HEK293 (cell line): ENCODE data around the gene ANP32A.

Experiments
- CTCF ChIA-PET: fragments of 350-600 bp; formaldehyde crosslinking; extraction: SDS; loops from one replicate; lab custom pipeline; 2021; ENCODE audit warnings: antibody characterized with exemption; lab: Yijun Ruan, JAX
- POLR2A ChIA-PET: fragments of 300-600 bp; formaldehyde crosslinking; extraction: SDS; loops from one replicate; lab custom pipeline; 2020; ENCODE audit warnings: antibody characterized with exemption, inconsistent platforms; lab: Yijun Ruan, JAX
- H3K27ac ChIP-seq: fragments of 200-500 bp; sonication (Bioruptor generic); 2 replicates; pipeline ENCODE4 v1.5.1; 2014; ENCODE audit warnings: low read depth, low read length, control low read depth, inconsistent platforms; ENCODE audit errors: extremely low read depth
- H3K36me3 ChIP-seq, 2 experiments: fragments of 200-500 bp in 1 of 2; sonication (Bioruptor generic) in 1 of 2; 1 replicate in 1 of 2; 2 replicates in 1 of 2; pipeline ENCODE4 v1.5.1; 2014 to 2017; ENCODE audit warnings: inconsistent platforms in 2 of 2, low read length in 2 of 2; ENCODE audit not compliant: control insufficient read depth in 2 of 2, insufficient read depth in 1 of 2
- H3K4me1 ChIP-seq: fragments of 200-500 bp; sonication (Bioruptor generic); 2 replicates; pipeline ENCODE4 v1.5.1; 2014; ENCODE audit warnings: mild to moderate bottlenecking, low read length, inconsistent platforms; ENCODE audit not compliant: control insufficient read depth, insufficient read depth
- H3K4me3 ChIP-seq: 2 replicates; pipeline ENCODE4 v1.5.1; 2011; ENCODE audit warnings: low read depth, mild to moderate bottlenecking, control low read depth, low read length, moderate library complexity
- H3K9me3 ChIP-seq: fragments of 200-500 bp; sonication (Bioruptor generic); 2 replicates; pipeline ENCODE4 v1.5.1; 2014; ENCODE audit warnings: low read depth, low read length, inconsistent platforms; ENCODE audit not compliant: control insufficient read depth, insufficient read depth
- GLIS2 ChIP-seq: fragments of 450-650 bp; formaldehyde crosslinking; IDR thresholded peaks from 2 replicates; pipeline ENCODE4 v1.5.1; 2016; ENCODE audit warnings: missing biosample characterization, missing genetic modification characterization
- IKZF3 ChIP-seq: fragments of 450-650 bp; IDR thresholded peaks from 2 replicates; pipeline ENCODE4 v1.5.0; 2018; ENCODE audit warnings: missing biosample characterization, mild to moderate bottlenecking, missing genetic modification characterization, moderate library complexity
- KLF16 ChIP-seq: fragments of 450-650 bp; formaldehyde crosslinking; IDR thresholded peaks from 2 replicates; pipeline ENCODE4 v1.5.1; 2017; ENCODE audit warnings: missing biosample characterization, missing genetic modification characterization
- MEIS1 ChIP-seq: sonication (generic); formaldehyde crosslinking; IDR thresholded peaks from 2 replicates; pipeline ENCODE4 v1.8.1; 2022; ENCODE audit warnings: missing genetic modification reagents, mild to moderate bottlenecking, borderline replicate concordance
- SETDB1 ChIP-seq: IDR thresholded peaks from one replicate; pipeline ENCODE4 v1.6.1; 2017; ENCODE audit warnings: mild to moderate bottlenecking, low read length, moderate library complexity, mixed read lengths; ENCODE audit not compliant: insufficient read length
- ZNF248 ChIP-seq: fragments of 450-650 bp; formaldehyde crosslinking; IDR thresholded peaks from 2 replicates; pipeline ENCODE4 v1.5.1; 2017; ENCODE audit warnings: missing biosample characterization, missing genetic modification characterization
- ZNF670 ChIP-seq: fragments of 450-650 bp; formaldehyde crosslinking; IDR thresholded peaks from 2 replicates; pipeline ENCODE4 v1.5.1; 2016; ENCODE audit warnings: missing biosample characterization, missing genetic modification characterization, low read depth
- ZNF785 ChIP-seq: fragments of 450-650 bp; formaldehyde crosslinking; IDR thresholded peaks from 2 replicates; pipeline ENCODE4 v1.5.1; 2016; ENCODE audit warnings: missing biosample characterization, missing genetic modification characterization
- TF ChIP-seq, protein P1 (sequence below): fragments of 450-650 bp; formaldehyde crosslinking; IDR thresholded peaks from 2 replicates; pipeline ENCODE4 v1.5.1; 2017; ENCODE audit warnings: missing biosample characterization, missing genetic modification characterization
- TF ChIP-seq, protein P2 (sequence below): fragments of 450-650 bp; formaldehyde crosslinking; IDR thresholded peaks from 2 replicates; pipeline ENCODE4 v1.5.1; 2016; ENCODE audit warnings: missing biosample characterization, missing genetic modification characterization
- TF ChIP-seq, protein P3 (sequence below): fragments of 450-650 bp; formaldehyde crosslinking; IDR thresholded peaks from 2 replicates; pipeline ENCODE4 v1.5.1; 2016; ENCODE audit warnings: missing biosample characterization, missing genetic modification characterization, borderline replicate concordance

The ANP32A gene

DNA sequence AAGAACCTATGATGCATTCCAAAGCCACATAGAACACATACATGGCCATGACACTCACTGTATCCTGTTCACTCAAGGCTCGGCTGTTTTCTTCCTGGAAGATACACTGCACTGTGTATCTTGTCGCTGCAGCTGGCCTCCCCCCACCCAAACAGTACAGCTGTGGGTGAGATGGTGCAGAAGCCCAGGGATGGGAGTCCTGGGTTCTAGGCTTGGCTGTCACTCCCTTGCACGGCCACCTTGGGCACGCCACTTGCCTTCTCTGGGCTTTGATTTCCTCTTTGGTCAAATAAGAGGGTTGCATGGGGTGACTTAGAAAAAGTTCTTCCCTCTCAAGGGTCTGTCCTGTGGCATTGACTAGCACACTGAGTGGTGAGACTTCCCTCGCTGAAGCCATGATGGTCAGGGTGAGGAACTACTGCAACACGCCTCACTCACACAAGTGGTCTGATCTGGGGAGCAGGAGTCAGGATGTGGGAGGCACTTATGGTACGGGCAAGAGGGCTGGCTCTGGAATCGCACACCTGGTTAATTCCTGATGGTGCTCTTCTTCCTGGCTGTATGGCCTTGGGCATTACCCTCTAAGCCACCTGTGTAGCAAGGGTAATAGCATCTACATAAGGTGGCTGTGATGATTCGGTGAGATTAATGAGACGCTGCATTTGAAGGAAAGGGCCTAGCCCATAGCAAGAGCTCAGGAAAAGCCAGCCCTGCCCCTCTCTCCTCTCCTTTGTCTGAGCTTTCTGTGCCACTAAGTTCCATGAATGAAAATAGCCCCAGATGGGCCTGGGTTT, 44.0 kb downstream of the ANP32A start:
- ChIA-PET POLR2A (no interaction called here), CTCF (interaction anchor here (1.0 kb wide), 3 partner anchors 8 to 37 kb away, joined by 3 to 4 read pairs (median 3); no protein-coding TSS in a partner anchor)
- Histone ChIP-seq H3K27ac (no peak overlapping the region), H3K4me1 (no peaks in the 10 kb centered on the region), H3K9me3 (no peaks in the 10 kb centered on the region), H3K36me3 (peaks cover 31 to 39% of the 10 kb centered on the region in 2 experiments), H3K4me3 (no peak overlapping the region)
- TF ChIP-seq, protein P1, sequence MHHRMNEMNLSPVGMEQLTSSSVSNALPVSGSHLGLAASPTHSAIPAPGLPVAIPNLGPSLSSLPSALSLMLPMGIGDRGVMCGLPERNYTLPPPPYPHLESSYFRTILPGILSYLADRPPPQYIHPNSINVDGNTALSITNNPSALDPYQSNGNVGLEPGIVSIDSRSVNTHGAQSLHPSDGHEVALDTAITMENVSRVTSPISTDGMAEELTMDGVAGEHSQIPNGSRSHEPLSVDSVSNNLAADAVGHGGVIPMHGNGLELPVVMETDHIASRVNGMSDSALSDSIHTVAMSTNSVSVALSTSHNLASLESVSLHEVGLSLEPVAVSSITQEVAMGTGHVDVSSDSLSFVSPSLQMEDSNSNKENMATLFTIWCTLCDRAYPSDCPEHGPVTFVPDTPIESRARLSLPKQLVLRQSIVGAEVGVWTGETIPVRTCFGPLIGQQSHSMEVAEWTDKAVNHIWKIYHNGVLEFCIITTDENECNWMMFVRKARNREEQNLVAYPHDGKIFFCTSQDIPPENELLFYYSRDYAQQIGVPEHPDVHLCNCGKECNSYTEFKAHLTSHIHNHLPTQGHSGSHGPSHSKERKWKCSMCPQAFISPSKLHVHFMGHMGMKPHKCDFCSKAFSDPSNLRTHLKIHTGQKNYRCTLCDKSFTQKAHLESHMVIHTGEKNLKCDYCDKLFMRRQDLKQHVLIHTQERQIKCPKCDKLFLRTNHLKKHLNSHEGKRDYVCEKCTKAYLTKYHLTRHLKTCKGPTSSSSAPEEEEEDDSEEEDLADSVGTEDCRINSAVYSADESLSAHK (tag by site-specific recombination), result no peak
- TF ChIP-seq ZNF670, result no peak
- TF ChIP-seq GLIS2, result no peak
- TF ChIP-seq KLF16, result no peak
- no peak for TF ChIP-seq ZNF248 (tag by site-specific recombination)
- no peak for TF ChIP-seq MEIS1 (CRISPR knock-in tag)

DNA sequence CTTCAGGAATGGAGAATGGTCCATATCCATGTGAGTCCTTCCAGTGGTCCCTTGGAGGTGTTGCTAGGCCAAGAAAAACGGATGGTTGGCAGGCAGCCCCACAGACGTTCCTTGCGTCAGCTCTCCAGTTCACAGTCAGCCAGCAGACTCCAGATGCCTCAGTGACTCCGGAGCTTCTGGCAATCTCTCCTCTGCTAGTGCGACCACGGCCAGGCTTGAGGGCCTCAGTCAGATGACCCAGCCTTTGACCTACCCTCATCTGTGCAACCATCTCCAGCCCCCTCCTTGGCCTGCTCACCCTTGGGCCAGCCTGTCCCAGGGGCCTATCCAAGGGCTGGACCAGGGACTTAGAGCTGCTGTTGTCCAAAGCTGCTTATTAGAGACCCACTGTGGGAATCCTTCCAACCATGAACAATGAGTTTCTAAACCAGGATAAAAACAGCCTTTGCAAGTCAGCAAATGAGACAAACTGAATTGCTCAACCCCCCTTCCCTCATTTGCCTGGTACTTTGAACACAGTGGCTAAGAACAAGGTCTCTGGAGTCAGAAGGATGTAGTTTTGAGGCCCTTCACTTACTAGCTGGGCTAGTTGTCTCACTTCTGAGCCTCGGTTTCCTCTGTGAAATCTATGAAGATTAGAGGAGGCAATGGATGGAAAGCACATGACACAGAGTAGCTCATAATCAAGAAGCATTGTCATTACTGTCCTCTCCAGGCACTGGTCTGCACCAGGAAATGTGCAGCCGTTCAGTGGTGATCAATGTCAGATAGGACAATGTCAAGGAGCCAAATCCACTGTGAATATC, 44.8 kb downstream of the ANP32A start:
- POLR2A ChIA-PET, result no interaction called here
- H3K9me3 ChIP-seq, result no peaks in the 10 kb centered on the region
- H3K27ac ChIP-seq, result no peak overlapping the region
- H3K4me1 ChIP-seq, result no peaks in the 10 kb centered on the region
- no peak overlapping the region for H3K4me3 ChIP-seq
- no peak for TF ChIP-seq ZNF670
- peaks cover 23 to 33% of the 10 kb centered on the region in 2 experiments for H3K36me3 ChIP-seq
- CTCF ChIA-PET, result interaction anchor here (1.0 to 1.3 kb wide), 2 partner anchors 9 to 100 kb away, joined by 4 read pairs; no protein-coding TSS in a partner anchor

DNA sequence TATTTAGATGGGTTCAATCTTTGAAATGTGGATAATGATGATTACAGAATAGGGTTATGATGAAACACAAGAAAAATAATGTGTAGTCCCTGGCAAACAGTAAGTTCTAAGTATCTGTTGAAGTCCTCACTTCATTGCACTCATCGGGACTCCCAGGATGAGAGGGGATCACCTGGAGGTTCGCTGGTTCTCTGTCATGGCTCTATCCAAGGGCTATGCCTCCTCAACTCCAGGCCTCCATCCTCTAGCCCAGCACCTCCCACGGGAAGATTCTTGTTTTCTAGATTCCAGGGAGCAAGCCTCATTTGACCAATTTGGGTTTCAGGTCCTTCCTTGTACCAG, 45.5 kb downstream of the ANP32A start:
- Histone ChIP-seq H3K9me3 (no peaks in the 10 kb centered on the region), H3K4me1 (no peaks in the 10 kb centered on the region), H3K27ac (no peak overlapping the region), H3K36me3 (peaks cover 18 to 27% of the 10 kb centered on the region in 2 experiments), H3K4me3 (no peak overlapping the region)
- ChIA-PET CTCF (interaction anchor here (0.7 to 1.3 kb wide), 2 partner anchors 13 to 101 kb away, joined by 3 to 4 read pairs; no protein-coding TSS in a partner anchor), POLR2A (no interaction called here)
- TF ChIP-seq SETDB1 (no peak), ZNF785 (tag by site-specific recombination) (no peak), IKZF3 (tag by site-specific recombination) (no peak)
- TF ChIP-seq, protein P2, sequence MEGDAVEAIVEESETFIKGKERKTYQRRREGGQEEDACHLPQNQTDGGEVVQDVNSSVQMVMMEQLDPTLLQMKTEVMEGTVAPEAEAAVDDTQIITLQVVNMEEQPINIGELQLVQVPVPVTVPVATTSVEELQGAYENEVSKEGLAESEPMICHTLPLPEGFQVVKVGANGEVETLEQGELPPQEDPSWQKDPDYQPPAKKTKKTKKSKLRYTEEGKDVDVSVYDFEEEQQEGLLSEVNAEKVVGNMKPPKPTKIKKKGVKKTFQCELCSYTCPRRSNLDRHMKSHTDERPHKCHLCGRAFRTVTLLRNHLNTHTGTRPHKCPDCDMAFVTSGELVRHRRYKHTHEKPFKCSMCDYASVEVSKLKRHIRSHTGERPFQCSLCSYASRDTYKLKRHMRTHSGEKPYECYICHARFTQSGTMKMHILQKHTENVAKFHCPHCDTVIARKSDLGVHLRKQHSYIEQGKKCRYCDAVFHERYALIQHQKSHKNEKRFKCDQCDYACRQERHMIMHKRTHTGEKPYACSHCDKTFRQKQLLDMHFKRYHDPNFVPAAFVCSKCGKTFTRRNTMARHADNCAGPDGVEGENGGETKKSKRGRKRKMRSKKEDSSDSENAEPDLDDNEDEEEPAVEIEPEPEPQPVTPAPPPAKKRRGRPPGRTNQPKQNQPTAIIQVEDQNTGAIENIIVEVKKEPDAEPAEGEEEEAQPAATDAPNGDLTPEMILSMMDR, result no peak
- TF ChIP-seq, protein P3, sequence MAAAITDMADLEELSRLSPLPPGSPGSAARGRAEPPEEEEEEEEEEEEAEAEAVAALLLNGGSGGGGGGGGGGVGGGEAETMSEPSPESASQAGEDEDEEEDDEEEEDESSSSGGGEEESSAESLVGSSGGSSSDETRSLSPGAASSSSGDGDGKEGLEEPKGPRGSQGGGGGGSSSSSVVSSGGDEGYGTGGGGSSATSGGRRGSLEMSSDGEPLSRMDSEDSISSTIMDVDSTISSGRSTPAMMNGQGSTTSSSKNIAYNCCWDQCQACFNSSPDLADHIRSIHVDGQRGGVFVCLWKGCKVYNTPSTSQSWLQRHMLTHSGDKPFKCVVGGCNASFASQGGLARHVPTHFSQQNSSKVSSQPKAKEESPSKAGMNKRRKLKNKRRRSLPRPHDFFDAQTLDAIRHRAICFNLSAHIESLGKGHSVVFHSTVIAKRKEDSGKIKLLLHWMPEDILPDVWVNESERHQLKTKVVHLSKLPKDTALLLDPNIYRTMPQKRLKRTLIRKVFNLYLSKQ (tag by site-specific recombination), result no peak
